ENCODE data around the gene ASTN2.

- TF ChIP-seq GABPA (tag; conservative IDR thresholded peaks at IDR 0.05; ENCODE audit: low read depth) (no peak), SP2 (IDR thresholded peaks at IDR 0.05; ENCODE audit: extremely low read depth, low read depth, low read length, poor library complexity, severe bottlenecking) (no peak), ZNF134 (CRISPR knock-in tag; conservative IDR thresholded peaks at IDR 0.05) (no peak), TCF7L2 (IDR thresholded peaks at IDR 0.05; ENCODE audit: low read depth, low read length) (no peak), CTCF (IDR thresholded peaks at IDR 0.05 in 2 of 3, conservative IDR thresholded peaks at IDR 0.05 in 1 of 3; ENCODE audit: insufficient read depth in 2 of 3, low read depth in 1 of 3, low read length in 3 of 3) (no peak), STAT6 (CRISPR knock-in tag; IDR thresholded peaks at IDR 0.05) (no peak)
Observed at GRCh38 chr9:116448431-116448830, 966.4 kb downstream of the ASTN2 start.

All from K562 (cell line).